ENCODE measurements around the gene GMNN. TPM values are rescaled to one million over a fixed set of nuclear protein-coding genes. Genes with fewer than 3 reads are reported as not detected.

The GMNN gene
- total RNA-seq, 1 experiment from 2014 or later, result 70.4 TPM

DNA sequence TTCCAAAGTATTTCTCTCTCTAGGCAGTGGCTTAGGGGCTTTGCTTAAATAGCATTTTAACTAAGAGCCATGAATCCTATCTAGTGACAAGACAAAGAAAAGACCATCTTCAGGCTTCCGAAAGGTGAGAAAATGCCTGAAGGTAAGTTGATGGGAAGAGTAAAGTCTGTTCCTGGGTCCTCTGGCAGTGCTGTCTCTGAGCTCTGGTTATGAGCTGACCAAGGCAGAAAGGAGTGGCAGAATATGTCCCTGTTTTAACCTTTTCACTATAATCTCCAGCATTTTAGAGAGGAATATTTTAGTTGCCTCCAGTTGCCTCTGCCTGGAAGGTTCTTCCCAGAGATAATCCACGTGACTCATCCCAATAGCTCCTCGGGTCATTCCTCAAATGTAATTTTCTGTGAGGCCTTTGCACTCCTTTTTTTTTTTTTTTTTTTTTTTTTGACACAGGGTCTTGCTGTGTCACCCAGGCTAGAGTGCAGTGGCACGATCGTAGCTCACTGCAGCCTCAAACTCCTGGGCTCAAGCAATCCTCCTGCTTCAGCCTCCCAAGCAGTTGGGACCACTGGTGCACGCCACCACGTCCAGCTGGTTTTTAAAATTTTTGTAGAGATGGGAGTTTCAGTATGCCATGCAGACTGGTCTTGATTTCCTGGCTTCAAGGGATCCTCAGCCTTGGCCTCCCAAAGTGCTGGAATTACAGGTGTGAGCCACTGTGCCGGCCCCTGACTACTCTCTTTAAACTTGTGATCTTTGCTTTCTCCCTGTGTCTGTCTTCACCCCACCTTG lies 27.7 kb downstream of the GMNN start:
- no peak for DNase-seq (ENCODE audit: low read depth)

DNA sequence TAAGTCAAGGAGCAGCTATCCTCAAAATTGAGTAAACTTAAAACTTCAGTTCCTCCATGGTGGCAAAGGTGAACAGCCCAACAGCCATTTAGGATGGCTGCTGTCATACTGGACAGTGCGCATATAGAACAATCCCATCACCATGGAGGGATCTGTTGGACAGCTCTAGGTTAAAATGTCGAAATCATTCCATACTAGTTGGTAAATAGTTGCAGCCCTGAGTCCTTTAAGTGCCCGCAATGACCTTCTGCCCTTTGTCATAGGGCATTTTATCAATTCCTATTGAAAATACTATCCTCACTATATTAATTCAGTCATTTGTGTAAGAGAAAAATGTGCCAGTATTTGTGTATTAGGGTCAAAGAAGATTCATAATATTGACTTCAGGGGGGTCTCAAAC lies 32.8 kb downstream of the GMNN start:
- DNase-seq (ENCODE audit: low read depth), result no peak

DNA sequence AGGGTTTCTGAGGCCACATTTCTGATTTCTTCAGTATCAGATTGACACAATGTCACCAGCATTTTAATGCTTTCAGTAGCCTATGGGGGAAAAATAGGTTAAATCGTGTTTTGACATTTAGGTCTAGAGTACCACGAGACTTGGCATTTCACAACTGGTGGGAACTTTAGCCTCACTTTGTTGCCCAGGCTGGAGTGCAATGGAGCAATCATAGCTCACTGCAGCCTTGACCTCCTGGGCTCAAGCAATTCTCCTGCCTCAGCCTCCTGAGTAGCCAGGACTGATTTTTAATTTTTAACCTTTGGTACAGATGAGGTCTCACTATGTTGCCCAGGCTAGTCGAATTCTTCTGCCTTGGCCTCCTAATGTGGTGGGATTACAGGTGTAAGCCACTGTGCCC lies 35.0 kb downstream of the GMNN start:
- no peak for DNase-seq (ENCODE audit: low read depth)

DNA sequence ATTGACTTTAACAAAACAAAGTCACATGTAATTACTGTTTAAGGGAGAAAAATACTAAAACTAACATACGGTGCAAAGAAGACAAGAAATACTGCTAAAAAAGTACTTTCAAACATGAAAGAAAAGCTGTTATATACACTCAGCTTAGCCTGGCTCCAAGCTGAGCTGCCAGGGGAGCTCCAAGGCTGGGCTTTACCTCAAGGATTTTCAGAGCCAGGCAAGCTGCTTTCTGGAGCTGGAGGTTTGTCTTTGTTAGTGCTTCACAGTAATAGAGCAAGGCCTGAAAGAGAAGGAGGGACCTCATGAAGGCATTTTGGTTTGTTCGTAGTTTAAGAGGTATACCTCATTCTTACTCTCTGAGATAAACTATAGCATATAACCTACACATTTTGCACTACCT lies 43.6 kb downstream of the GMNN start:
- DNase-seq (ENCODE audit: low read depth), result no peak

DNA sequence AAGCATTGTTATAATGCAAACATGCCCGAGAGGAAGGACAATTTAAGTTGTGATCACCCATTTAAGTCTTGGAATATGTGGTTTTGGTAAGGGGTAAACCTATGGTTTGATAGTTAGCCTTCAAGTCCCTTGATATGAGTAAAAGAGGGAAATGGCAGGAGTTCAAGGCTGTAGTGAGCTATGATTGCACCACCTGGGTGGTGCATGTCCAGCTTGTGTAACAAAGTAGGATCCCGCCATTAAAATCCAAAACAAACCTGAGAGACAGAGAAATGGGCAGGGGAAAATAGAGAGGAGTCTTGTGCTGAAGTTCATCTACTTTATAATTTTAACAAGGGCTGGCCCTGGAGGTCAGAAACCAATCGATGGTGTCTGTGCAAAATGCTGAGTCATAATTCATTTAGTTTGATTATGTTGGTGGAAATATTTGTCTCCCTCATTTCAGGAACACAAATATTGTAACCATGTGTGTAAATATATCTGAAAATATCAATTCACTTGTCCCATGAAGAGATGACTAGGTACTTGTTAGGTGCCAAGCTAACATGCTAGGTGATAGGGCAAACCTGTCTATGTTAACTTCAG lies 47.2 kb downstream of the GMNN start:
- DNase-seq (ENCODE audit: low read depth), result no peak

DNA sequence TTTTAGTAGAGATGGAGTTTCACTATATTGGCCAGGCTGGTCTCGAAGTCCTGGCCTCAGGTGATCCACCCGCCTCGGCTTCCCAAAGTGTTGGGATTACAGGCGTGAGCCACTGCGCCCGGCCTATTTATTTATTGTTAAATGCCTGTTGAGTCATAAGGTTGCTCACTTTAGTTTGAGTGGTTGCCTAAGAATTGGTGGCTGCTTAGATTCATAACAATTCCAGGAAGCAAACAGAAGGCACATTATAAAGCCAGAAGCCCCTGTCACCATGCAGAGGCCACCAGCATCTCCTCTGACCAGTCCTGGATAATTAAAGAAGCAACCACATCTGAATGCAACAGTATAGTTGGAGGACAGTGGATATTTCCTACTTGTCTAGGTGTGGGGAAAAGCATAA lies 48.0 kb downstream of the GMNN start:
- no peak for DNase-seq (ENCODE audit: low read depth)

DNA sequence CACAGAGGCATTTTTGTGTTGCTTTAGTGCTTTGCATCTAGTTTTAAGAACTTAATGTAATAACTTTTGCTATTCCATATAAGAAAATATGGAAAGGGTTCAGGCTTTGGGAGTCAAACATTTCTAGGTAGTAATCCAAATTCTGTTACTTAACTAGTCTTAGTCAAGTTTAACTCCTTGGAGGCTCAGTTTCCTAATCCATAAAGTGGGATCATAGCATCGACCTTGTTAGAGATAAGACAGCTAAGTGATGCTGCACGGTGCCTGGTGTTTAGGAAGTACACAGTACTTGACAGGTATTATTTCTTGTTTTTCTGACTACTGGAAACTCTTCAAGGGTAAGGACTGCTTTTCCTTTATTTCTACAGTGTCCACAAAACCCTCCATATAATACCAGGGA lies 48.4 kb downstream of the GMNN start:
- no peak for DNase-seq (ENCODE audit: low read depth)

DNA sequence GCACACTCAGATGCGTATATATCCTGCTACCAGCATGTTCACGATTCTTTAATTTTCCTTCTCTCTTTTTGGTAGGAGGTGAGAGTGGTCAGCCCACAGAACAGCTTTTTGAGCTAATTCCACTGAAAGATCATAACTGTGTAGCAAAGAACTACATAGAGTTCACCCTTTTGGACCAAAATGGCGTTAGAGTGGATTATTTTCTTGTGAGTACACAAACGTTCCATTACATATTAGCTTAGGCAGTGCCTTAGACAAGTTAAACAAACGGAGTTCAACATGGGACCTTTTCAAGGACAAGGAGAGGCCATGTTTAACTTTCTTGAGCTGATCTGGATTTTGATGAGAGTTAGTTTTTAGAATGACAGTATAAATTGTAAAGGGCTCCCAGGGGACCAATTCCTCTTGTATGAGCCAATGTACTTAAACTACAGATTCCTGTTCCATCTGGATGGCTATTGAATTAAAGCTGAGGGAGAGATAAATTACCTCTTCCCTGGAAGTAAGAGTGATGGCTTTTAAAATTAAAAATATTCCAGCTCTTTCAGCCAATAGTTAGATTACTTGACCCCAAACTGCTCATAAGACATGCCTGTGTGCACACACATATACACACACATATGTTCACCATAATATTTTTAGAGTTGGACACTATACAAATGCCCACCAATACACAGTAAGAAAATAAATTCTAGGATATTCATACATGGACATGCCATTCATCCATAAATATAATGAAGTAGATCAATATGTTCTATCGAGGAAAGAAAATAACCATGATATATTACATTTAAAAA lies 49.6 kb downstream of the GMNN start:
- DNase-seq (ENCODE audit: low read depth), result no peak

DNA sequence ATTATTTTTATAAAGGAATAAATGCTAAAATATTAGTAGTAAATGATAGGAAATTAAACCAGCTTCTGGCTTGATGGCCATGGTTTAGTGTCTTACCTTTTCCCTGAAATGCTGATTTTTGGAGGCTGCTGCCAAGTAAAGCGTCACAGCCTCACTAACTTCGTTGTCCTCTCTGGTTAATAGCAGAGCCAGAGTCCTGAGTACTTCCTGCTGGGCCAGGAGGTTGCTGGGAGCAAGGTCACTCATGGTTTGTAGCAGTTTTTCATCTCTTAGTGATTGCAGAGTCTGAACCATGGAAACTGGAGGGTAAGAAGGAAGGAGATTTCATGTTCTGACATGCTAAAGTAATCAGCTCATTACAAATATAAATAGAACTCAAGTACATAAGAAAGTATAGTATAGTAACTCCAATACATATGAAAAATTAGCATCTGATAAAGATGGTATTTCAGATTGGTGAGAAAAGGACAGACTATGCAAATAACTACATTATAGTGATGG lies 50.4 kb downstream of the GMNN start:
- DNase-seq (ENCODE audit: low read depth), result no peak

DNA sequence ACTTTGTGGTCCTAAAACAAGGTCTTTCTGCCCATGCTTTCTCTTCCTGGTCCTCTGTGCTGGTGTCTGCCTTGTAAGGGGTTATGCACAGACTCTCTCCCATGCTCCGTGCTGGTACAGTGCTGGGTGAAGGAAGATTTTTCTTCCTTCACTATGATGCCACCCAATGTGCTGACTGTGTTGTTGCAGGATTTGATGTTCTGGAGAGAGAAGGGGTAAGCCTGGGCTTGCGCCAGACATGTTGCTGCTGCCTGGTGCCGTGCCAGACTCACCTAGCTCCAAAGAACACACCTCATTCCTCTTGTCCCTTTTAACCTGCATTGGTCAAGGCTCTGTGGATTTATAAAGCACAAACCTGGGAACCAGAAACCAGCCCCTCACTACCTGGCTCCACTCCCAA lies 52.4 kb downstream of the GMNN start:
- DNase-seq (ENCODE audit: low read depth), result no peak

DNA sequence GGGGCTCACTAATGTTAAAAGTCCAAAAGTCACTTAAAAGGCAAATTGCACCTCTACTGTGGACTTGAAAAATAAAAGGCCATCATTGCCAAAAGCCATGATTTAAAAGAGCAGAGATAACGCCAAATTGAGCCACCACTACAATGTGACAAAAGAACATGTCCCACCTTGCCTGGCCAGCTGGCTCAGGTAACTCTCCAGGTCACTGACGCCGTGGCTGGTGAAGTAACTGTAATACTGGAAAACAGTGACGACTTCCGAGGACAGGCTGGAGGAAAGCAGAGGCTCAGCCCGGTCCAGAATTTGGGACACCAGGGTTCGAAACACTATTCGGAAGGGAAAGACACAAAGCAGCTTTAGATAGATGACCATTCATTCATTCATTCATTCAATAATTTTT lies 53.2 kb downstream of the GMNN start:
- DNase-seq (ENCODE audit: low read depth), result no peak

DNA sequence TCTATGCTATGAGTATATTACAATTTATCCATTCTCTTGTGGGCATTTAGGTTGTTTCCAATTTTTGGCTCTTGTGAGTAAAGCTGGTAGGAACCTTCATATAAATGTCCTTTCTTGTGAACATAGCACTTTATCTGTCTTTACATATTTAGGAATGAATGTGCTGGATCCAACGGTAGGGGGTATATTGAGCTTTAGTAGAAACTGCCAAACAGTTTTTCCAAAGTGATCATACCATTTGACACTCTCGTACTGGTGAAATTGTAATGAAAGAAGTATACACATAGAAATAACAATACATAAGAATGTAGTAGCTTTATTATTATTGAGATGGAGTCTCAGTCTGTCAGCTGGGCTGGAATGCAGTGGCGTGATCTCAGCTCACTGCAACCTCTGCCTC lies 54.9 kb downstream of the GMNN start:
- DNase-seq (ENCODE audit: low read depth), result no peak

DNA sequence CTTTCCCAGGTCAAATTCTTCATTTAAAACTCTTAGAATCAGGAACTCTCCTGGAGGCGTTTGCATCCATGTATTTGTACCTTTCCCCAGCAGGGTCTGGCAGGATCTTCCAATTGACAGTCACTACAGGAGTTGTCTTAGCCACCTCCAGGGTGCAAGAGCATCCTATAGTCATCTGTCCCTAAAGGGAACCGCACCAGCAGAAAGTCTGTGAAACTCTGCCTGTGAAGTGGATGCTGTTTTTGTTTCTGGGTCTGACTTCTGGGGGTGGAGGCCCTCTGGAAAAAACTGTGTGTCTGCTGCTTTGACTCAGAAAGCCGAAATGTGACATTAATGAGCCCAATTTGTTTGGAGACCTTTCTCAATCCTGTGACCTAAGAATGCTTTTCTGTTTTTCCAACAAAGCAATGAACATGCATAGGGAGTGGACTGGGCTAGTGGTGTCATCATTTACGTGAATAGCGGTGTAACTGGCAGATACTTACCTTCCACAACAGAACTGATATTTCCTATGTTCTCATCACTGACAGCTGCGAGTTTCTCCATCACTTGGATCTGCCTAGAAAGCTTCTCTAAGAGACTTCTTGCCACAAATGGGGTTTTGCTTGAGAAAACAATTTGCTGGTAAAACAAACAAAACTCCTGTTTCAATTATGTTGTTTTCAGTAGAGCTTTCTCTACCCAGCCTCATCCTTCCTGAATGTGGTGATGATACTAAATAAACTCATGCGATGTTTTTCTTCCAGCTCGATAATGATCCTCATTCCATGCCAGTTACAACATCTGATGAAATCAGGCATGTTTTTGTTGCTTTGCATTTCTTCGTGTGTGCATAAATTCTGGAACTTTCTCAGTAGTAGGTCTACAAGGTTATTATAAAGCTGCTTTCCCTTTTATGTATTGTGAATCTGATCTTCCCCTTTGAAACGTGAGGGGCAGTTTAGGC lies 57.3 kb downstream of the GMNN start:
- DNase-seq (ENCODE audit: low read depth), result no peak

DNA sequence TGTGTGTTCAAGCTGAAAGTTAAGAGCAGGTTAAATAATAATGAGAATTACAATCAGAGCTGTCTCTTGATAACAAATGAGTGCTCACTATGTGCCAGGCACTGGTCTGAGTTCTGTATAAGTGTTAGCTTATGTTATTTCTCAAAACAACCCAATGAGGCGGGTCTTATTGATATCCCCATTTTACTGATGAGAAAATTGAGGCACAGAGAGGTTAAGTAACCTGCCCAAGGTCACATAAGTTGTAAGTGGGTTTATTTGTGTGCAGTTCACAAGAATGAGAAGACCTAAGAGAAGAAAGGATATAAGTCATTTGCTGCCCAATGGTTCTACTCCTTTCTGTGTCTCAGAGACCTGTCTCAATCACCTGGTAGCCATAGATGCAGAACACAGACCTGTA lies 58.1 kb downstream of the GMNN start:
- DNase-seq (ENCODE audit: low read depth), result no peak

DNA sequence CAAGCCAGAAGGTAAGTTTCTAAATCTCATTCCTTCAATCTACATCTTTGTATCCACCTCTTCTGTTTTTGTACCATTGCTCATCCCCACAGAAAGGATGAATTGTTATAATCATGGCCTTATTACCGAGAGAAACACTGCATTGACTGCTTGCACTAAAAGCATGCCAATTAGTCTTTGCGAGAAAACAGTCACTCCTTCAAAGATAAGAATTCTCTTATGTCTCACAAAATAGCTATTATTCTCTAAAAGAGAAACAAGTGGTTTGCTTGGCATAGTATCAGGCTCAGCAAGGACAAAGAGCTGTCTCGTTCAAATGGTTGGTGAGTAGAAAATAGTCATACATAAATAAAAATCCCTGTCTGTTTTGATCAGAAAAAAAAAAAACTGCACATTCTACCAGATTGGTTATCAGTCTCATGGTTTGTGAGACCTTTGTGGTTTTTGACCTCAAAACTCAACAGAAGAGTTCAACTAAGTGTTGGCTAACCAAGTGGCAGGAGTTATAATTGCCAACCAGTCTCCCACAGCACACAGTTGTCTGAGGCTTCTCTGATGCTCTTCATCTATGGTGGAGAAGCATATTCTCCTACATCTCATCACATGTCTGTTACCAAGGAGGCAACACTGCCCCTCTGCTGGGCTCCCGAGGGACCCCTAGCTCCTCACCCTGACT lies 59.1 kb downstream of the GMNN start:
- DNase-seq (ENCODE audit: low read depth), result no peak

Other genes starting within 250 kb of the GMNN start
- not detected in 2 replicates for gene KIAA0319, start 128.7 kb upstream of the GMNN start, total RNA-seq (2014; rRNA removed; shearing (Covaris generic))
- 19.7 and 30.0 TPM in 2 replicates for gene TDP2, start 108.0 kb upstream of the GMNN start, total RNA-seq (2014; rRNA removed; shearing (Covaris generic))
- gene ACOT13, start 107.9 kb upstream of the GMNN start, total RNA-seq (2014; rRNA removed; shearing (Covaris generic)), result 7.9 and 9.3 TPM in 2 replicates
- 96.1 and 105 TPM in 2 replicates for gene C6orf62, start 55.8 kb upstream of the GMNN start, total RNA-seq (2014; rRNA removed; shearing (Covaris generic))
- gene ARMH2, start 24.0 kb downstream of the GMNN start, total RNA-seq (2014; rRNA removed; shearing (Covaris generic)), result not detected in 2 replicates
- 0.68 and 0.72 TPM in 2 replicates for gene RIPOR2, start 161.0 kb downstream of the GMNN start, total RNA-seq (2014; rRNA removed; shearing (Covaris generic))

All from RPMI7951 (cell line).